Measurements from ENCODE around the gene GNG12. TPM values are rescaled to one million over a fixed set of nuclear protein-coding genes. Genes with fewer than 3 reads are reported as not detected.

The GNG12 gene
- total RNA-seq, 1 experiment from 2014 or later = 23.7 TPM

- TF ChIP-seq ZNF317 (CRISPR knock-in tag; IDR thresholded peaks at IDR 0.05; ENCODE audit: borderline replicate concordance, low read depth) = no peak
- no peak for TF ChIP-seq ZNF425 (CRISPR knock-in tag; conservative IDR thresholded peaks at IDR 0.05)
- no peak for TF ChIP-seq ZNF138 (CRISPR knock-in tag; conservative IDR thresholded peaks at IDR 0.05)
These were observed at the start of gene GNG12 (continued) for GRCh38 chr1:67832737-67833601.

GRCh38 chr1:67882196-67882958, 49.1 kb upstream of the GNG12 start:
- no peak for DNase-seq (ENCODE audit: low spot score)
- no peaks in the 10 kb centered on the region for H3K27me3 Mint-ChIP-seq (ENCODE audit: low read depth)
- TF ChIP-seq SMAD3 (CRISPR knock-in tag; IDR thresholded peaks at IDR 0.05; ENCODE audit: borderline replicate concordance) (no peak), NFYB (CRISPR knock-in tag; conservative IDR thresholded peaks at IDR 0.05; ENCODE audit: low read depth) (no peak), MXD4 (CRISPR knock-in tag; IDR thresholded peaks at IDR 0.05; ENCODE audit: borderline replicate concordance) (no peak), USF2 (CRISPR knock-in tag; IDR thresholded peaks at IDR 0.05) (no peak), FOXP4 (CRISPR knock-in tag; IDR thresholded peaks at IDR 0.05) (no peak), ZNF671 (CRISPR knock-in tag; IDR thresholded peaks at IDR 0.05) (no peak), E2F4 (CRISPR knock-in tag; IDR thresholded peaks at IDR 0.05; ENCODE audit: borderline replicate concordance, low read depth) (no peak), TCF7 (CRISPR knock-in tag; IDR thresholded peaks at IDR 0.05; ENCODE audit: low read depth) (no peak), RELA (CRISPR knock-in tag; IDR thresholded peaks at IDR 0.05; ENCODE audit: borderline replicate concordance) (no peak), MLX (CRISPR knock-in tag; IDR thresholded peaks at IDR 0.05) (no peak), GRHL2 (CRISPR knock-in tag; IDR thresholded peaks at IDR 0.05; ENCODE audit: insufficient replicate concordance, severe bottlenecking) (no peak), ZNF121 (CRISPR knock-in tag; IDR thresholded peaks at IDR 0.05) (no peak), NR3C1 (CRISPR knock-in tag; conservative IDR thresholded peaks at IDR 0.05; ENCODE audit: low read depth) (no peak), AFF4 (CRISPR knock-in tag; IDR thresholded peaks at IDR 0.05; ENCODE audit: borderline replicate concordance) (no peak), ATF6 (CRISPR knock-in tag; IDR thresholded peaks at IDR 0.05) (no peak), ELF4 (CRISPR knock-in tag; IDR thresholded peaks at IDR 0.05; ENCODE audit: low read depth) (no peak), FOXK1 (CRISPR knock-in tag; IDR thresholded peaks at IDR 0.05) (no peak), ZNF138 (CRISPR knock-in tag; conservative IDR thresholded peaks at IDR 0.05) (no peak)
- no peak overlapping the region for H3K27ac Mint-ChIP-seq
- H3K4me3 Mint-ChIP-seq = no peak overlapping the region
- no peaks in the 10 kb centered on the region for H3K36me3 Mint-ChIP-seq
- ChIA-PET POLR2A (no interaction called here), CTCF (no interaction called here)
- H3K9me3 Mint-ChIP-seq = no peaks in the 10 kb centered on the region
- no peaks in the 10 kb centered on the region for H3K4me1 Mint-ChIP-seq
- ATAC-seq = no peak
